ENCODE measurements around the gene SLC2A10. TPM values are rescaled to one million over a fixed set of nuclear protein-coding genes. Genes with fewer than 3 reads are reported as not detected.

The SLC2A10 gene
- total and polyA plus RNA-seq, 2 experiments from 2014 or later = 4.9 to 14.6 TPM

- ATAC-seq = no peak
- Histone ChIP-seq H4K20me1 (replicated peaks; ENCODE audit: insufficient read depth) (0 out of 2 replicates have a peak, but pooled peaks cover 9% of the 10 kb centered on the region), H3K9me2 (ENCODE audit: insufficient read depth) (no peaks in the 10 kb centered on the region), H3K27ac (ENCODE audit: low read depth) (no peak overlapping the region), H3K36me3 (ENCODE audit: insufficient read depth) (peaks cover 4% of the 10 kb centered on the region; the same call in 1 of the 2 replicates), H3K27me3 (ENCODE audit: insufficient read depth) (no peaks in the 10 kb centered on the region), H2AFZ (no peak overlapping the region), H3K4me2 (no peak overlapping the region), H3K4me1 (ENCODE audit: insufficient read depth) (peaks cover 20% of the 10 kb centered on the region), H3K79me2 (replicated peaks; ENCODE audit: insufficient read depth) (peaks cover 15% of the 10 kb centered on the region), H3K4me3 (no peak overlapping the region), H3F3A (replicated peaks; ENCODE audit: low read depth) (no peaks in the 10 kb centered on the region)
- Mint-ChIP-seq H3K27me3 (ENCODE audit: insufficient read depth, low read depth, poor library complexity) (peaks cover 9% of the 10 kb centered on the region), H3K4me3 (no peak overlapping the region), H3K4me1 (peaks cover 38% of the 10 kb centered on the region), H3K36me3 (ENCODE audit: low read depth) (peaks cover 30% of the 10 kb centered on the region), H3K27ac (no peak overlapping the region), H3K9me3 (peaks cover 7% of the 10 kb centered on the region; the same call in 1 of the 3 replicates)
- DNase-seq (ENCODE audit: low spot score) = no peak
- TF ChIP-seq ZNF331 (CRISPR knock-in tag; IDR thresholded peaks at IDR 0.05; ENCODE audit: low read depth) (no peak), JUNB (IDR thresholded peaks at IDR 0.05; ENCODE audit: unreplicated experiment) (no peak), NANOG (IDR thresholded peaks at IDR 0.05; ENCODE audit: borderline replicate concordance) (no peak), ETS1 (IDR thresholded peaks at IDR 0.05) (no peak), ZNF462 (CRISPR knock-in tag; IDR thresholded peaks at IDR 0.05) (no peak), REST (IDR thresholded peaks at IDR 0.05; ENCODE audit: unreplicated experiment) (no peak), ZNF114 (CRISPR knock-in tag; IDR thresholded peaks at IDR 0.05) (no peak), CREB1 (CRISPR knock-in tag; IDR thresholded peaks at IDR 0.05; ENCODE audit: low read depth) (no peak), POLR2AphosphoS5 (IDR thresholded peaks at IDR 0.05; ENCODE audit: low read depth) (no peak), CTCF (conservative IDR thresholded peaks at IDR 0.05; ENCODE audit: low read depth in 2 of 2) (no peak), EZH2 (IDR thresholded peaks at IDR 0.05; ENCODE audit: low read depth, unreplicated experiment) (no peak), EZH2phosphoT487 (IDR thresholded peaks at IDR 0.05; ENCODE audit: unreplicated experiment) (no peak)
These were observed 31.8 kb upstream of the SLC2A10 start for GRCh38 chr20:46677608-46678007.

Data from GM23338 (cell line).